Measurements from ENCODE around the gene PPM1L. TPM values are rescaled to one million over a fixed set of nuclear protein-coding genes. Genes with fewer than 3 reads are reported as not detected.

PPM1L gene
- total and polyA plus RNA-seq, 2 donors (not counting 1 experiment from before 2014, with no cell fraction given), result 0.33 to 2.5 TPM

DNA sequence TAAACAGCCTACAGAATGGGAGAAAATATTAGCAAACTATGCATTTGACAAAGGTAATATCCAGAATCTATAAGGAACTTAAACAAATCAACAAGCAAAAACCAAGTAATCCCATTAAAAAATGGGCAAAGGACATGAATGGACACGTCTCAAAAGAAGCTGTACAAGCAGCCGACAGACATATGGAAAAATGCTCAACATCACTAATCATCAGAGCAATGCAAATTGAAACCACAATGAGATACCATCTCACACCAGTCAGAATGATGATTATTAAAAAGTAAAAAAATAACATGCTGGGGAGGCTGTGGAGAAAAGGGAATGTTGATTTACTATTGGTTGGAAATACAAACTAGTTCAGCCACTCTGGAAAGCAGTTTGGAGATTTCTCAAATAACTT lies 30.7 kb upstream of the PPM1L start:
- Histone ChIP-seq H3K36me3 (ENCODE audit: control insufficient read depth, insufficient read depth, low read length) (no peaks in the 10 kb centered on the region), H4K20me1 (ENCODE audit: control insufficient read depth, extremely low read depth, insufficient read depth, low read length) (no peaks in the 10 kb centered on the region), H3K9me3 (ENCODE audit: control insufficient read depth, insufficient read depth, low read depth, low read length) (no peaks in the 10 kb centered on the region), H3K27ac (ENCODE audit: insufficient read depth, low read length) (no peak overlapping the region), H2AFZ (ENCODE audit: low read length) (no peak overlapping the region), H3K4me2 (ENCODE audit: extremely low read depth, insufficient read depth, low read length) (no peak overlapping the region), H3K4me3 (replicated peaks in 1 of 4; ENCODE audit: control extremely low read depth in 1 of 4, insufficient read depth in 1 of 4, low read depth in 3 of 4, low read length in 4 of 4) (no peak overlapping the region), H3K79me2 (ENCODE audit: control insufficient read depth, insufficient read depth, low read length) (no peaks in the 10 kb centered on the region), H3K9ac (ENCODE audit: insufficient read depth, low read length) (no peak overlapping the region), H3K27me3 (ENCODE audit: control insufficient read depth, insufficient read depth, low read length) (no peaks in the 10 kb centered on the region), H3K4me1 (ENCODE audit: control insufficient read depth, extremely low read depth, insufficient read depth, low read length) (no peaks in the 10 kb centered on the region)
- DNase-seq (ENCODE audit: low read depth in 2 of 2), result no peak
- TF ChIP-seq EZH2 (IDR thresholded peaks at IDR 0.05; ENCODE audit: low read length, missing control alignments), result no peak
- TF ChIP-seq, protein P1, sequence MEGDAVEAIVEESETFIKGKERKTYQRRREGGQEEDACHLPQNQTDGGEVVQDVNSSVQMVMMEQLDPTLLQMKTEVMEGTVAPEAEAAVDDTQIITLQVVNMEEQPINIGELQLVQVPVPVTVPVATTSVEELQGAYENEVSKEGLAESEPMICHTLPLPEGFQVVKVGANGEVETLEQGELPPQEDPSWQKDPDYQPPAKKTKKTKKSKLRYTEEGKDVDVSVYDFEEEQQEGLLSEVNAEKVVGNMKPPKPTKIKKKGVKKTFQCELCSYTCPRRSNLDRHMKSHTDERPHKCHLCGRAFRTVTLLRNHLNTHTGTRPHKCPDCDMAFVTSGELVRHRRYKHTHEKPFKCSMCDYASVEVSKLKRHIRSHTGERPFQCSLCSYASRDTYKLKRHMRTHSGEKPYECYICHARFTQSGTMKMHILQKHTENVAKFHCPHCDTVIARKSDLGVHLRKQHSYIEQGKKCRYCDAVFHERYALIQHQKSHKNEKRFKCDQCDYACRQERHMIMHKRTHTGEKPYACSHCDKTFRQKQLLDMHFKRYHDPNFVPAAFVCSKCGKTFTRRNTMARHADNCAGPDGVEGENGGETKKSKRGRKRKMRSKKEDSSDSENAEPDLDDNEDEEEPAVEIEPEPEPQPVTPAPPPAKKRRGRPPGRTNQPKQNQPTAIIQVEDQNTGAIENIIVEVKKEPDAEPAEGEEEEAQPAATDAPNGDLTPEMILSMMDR (conservative IDR thresholded peaks at IDR 0.05 in 1 of 2, IDR thresholded peaks at IDR 0.05 in 1 of 2; ENCODE audit: low read depth in 1 of 2, low read length in 2 of 2), result no peak

DNA sequence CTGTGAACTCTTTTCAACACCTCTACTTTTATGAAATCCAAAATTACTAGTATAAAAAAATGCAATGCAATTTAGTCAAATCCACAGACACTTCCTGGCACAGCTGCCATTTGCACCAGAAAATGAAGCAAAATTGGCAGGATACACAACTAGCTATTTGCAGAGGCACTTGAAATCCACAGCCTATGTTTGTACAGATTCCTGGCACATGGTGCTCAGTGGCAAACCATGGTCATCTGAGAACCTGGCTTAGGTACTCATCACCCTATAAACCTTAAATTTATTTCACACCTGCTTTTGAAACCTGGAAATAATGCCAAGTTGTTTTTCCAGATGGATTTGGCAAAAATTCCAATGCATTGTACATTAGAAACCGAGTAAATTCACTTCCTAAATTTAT lies 20.2 kb upstream of the PPM1L start:
- Histone ChIP-seq H3K9me3 (ENCODE audit: control insufficient read depth, insufficient read depth, low read depth, low read length) (no peaks in the 10 kb centered on the region), H3K79me2 (ENCODE audit: control insufficient read depth, insufficient read depth, low read length) (no peaks in the 10 kb centered on the region), H3K4me1 (ENCODE audit: control insufficient read depth, extremely low read depth, insufficient read depth, low read length) (no peaks in the 10 kb centered on the region), H3K36me3 (ENCODE audit: control insufficient read depth, insufficient read depth, low read length) (no peaks in the 10 kb centered on the region), H4K20me1 (ENCODE audit: control insufficient read depth, extremely low read depth, insufficient read depth, low read length) (no peaks in the 10 kb centered on the region), H3K4me3 (replicated peaks in 1 of 4; ENCODE audit: control extremely low read depth in 1 of 4, insufficient read depth in 1 of 4, low read depth in 3 of 4, low read length in 4 of 4) (no peak overlapping the region), H3K27ac (ENCODE audit: insufficient read depth, low read length) (no peak overlapping the region), H3K9ac (ENCODE audit: insufficient read depth, low read length) (no peak overlapping the region), H2AFZ (ENCODE audit: low read length) (no peak overlapping the region), H3K27me3 (ENCODE audit: control insufficient read depth, insufficient read depth, low read length) (no peaks in the 10 kb centered on the region), H3K4me2 (ENCODE audit: extremely low read depth, insufficient read depth, low read length) (no peak overlapping the region)
- no peak for TF ChIP-seq EZH2 (IDR thresholded peaks at IDR 0.05; ENCODE audit: low read length, missing control alignments)
- TF ChIP-seq, protein P1 (conservative IDR thresholded peaks at IDR 0.05 in 1 of 2, IDR thresholded peaks at IDR 0.05 in 1 of 2; ENCODE audit: low read depth in 1 of 2, low read length in 2 of 2), result no peak
- no peak for DNase-seq (ENCODE audit: low read depth in 2 of 2)

DNA sequence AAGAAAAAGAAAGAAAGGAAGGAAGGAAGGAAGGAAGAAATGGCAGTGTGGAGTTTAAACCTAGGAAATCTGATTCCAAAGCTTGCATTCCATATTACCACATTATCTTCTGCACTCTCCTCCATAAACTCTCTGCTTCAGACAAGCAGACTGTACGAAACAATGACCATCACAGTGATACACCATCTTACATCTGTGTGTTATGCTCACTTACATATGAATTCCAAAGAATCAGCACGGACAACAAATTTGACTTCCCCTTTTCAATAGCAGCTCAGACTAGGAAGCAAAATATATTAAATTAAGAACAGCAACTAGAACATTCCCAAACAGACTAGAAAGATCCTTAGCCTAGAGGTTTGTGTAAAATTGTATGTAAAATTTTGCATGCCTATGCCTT lies 18.0 kb upstream of the PPM1L start:
- Histone ChIP-seq H3K9me3 (ENCODE audit: control insufficient read depth, insufficient read depth, low read depth, low read length) (no peaks in the 10 kb centered on the region), H3K79me2 (ENCODE audit: control insufficient read depth, insufficient read depth, low read length) (no peaks in the 10 kb centered on the region), H3K27me3 (ENCODE audit: control insufficient read depth, insufficient read depth, low read length) (no peaks in the 10 kb centered on the region), H3K27ac (ENCODE audit: insufficient read depth, low read length) (no peak overlapping the region), H3K9ac (ENCODE audit: insufficient read depth, low read length) (no peak overlapping the region), H3K4me2 (ENCODE audit: extremely low read depth, insufficient read depth, low read length) (no peak overlapping the region), H3K4me3 (replicated peaks in 1 of 4; ENCODE audit: control extremely low read depth in 1 of 4, insufficient read depth in 1 of 4, low read depth in 3 of 4, low read length in 4 of 4) (no peak overlapping the region), H2AFZ (ENCODE audit: low read length) (no peak overlapping the region), H4K20me1 (ENCODE audit: control insufficient read depth, extremely low read depth, insufficient read depth, low read length) (no peaks in the 10 kb centered on the region), H3K36me3 (ENCODE audit: control insufficient read depth, insufficient read depth, low read length) (no peaks in the 10 kb centered on the region), H3K4me1 (ENCODE audit: control insufficient read depth, extremely low read depth, insufficient read depth, low read length) (no peaks in the 10 kb centered on the region)
- TF ChIP-seq EZH2 (IDR thresholded peaks at IDR 0.05; ENCODE audit: low read length, missing control alignments), result no peak
- TF ChIP-seq, protein P1 (conservative IDR thresholded peaks at IDR 0.05 in 1 of 2, IDR thresholded peaks at IDR 0.05 in 1 of 2; ENCODE audit: low read depth in 1 of 2, low read length in 2 of 2), result no peak
- no peak for DNase-seq (ENCODE audit: low read depth in 2 of 2)
